HUES6 (cell line): ENCODE measurements around the gene OVCA2.

Experiments used
- H3K27ac ChIP-seq: 2 replicates; pipeline ENCODE4 v1.7.0; 2013; ENCODE audit warnings: low read depth, mild to moderate bottlenecking, low read length, inconsistent platforms
- H3K27me3 ChIP-seq: 2 replicates; pipeline ENCODE4 v1.6.1; 2013; ENCODE audit warnings: low read length; ENCODE audit not compliant: control insufficient read depth, insufficient read depth
- H3K36me3 ChIP-seq: 2 replicates; pipeline ENCODE4 v1.6.1; 2013; ENCODE audit warnings: low read length; ENCODE audit not compliant: control insufficient read depth, insufficient read depth
- H3K4me1 ChIP-seq: 2 replicates; pipeline ENCODE4 v1.6.1; 2013; ENCODE audit warnings: low read length; ENCODE audit not compliant: control insufficient read depth, insufficient read depth
- H3K4me3 ChIP-seq: 2 replicates; pipeline ENCODE4 v1.5.1; 2013; ENCODE audit warnings: low read depth, low read length
- H3K9ac ChIP-seq: one replicate; pipeline ENCODE4 v1.6.1; 2013; ENCODE audit warnings: mild to moderate bottlenecking, low read length
- H3K9me3 ChIP-seq: 2 replicates; pipeline ENCODE4 v1.6.1; 2013; ENCODE audit warnings: low read depth, low read length; ENCODE audit not compliant: control insufficient read depth, insufficient read depth

The OVCA2 gene

GRCh38 chr17:2025622-2026309 lies 16.1 kb upstream of the OVCA2 start:
- Histone ChIP-seq H3K9ac (no peak overlapping the region), H3K9me3 (no peaks in the 10 kb centered on the region), H3K36me3 (no peaks in the 10 kb centered on the region), H3K4me3 (peak overlapping the region; percentile 58), H3K4me1 (peaks cover 9% of the 10 kb centered on the region; the same call in 1 of the 2 replicates), H3K27me3 (peaks cover 88% of the 10 kb centered on the region), H3K27ac (no peak overlapping the region)

GRCh38 chr17:2027528-2028233 lies 14.1 kb upstream of the OVCA2 start:
- Histone ChIP-seq H3K36me3 (no peaks in the 10 kb centered on the region), H3K9me3 (no peaks in the 10 kb centered on the region), H3K4me1 (peaks cover 11% of the 10 kb centered on the region; the same call in 1 of the 2 replicates), H3K27ac (no peak overlapping the region), H3K4me3 (no peak overlapping the region), H3K27me3 (peaks cover 71% of the 10 kb centered on the region), H3K9ac (no peak overlapping the region)

GRCh38 chr17:2028234-2028614 lies 13.6 kb upstream of the OVCA2 start:
- Histone ChIP-seq H3K36me3 (no peaks in the 10 kb centered on the region), H3K27me3 (peaks cover 66% of the 10 kb centered on the region), H3K4me3 (no peak overlapping the region), H3K9me3 (no peaks in the 10 kb centered on the region), H3K9ac (no peak overlapping the region), H3K4me1 (peaks cover 9% of the 10 kb centered on the region; the same call in 1 of the 2 replicates), H3K27ac (no peak overlapping the region)

GRCh38 chr17:2028737-2029136 lies 13.1 kb upstream of the OVCA2 start:
- Histone ChIP-seq H3K4me1 (peaks cover 8% of the 10 kb centered on the region; the same call in 1 of the 2 replicates), H3K27ac (no peak overlapping the region), H3K27me3 (peaks cover 61% of the 10 kb centered on the region)

GRCh38 chr17:2029911-2030778 lies 11.7 kb upstream of the OVCA2 start, which contains the start of gene DPH1:
TSS of gene DPH1 (plus strand) at chr17:2030153. CDS start at chr17:2030170, 17 bp downstream.
- Histone ChIP-seq H3K4me3 (peak within 1 kb of the TSS; percentile 94), H3K4me1 (peaks cover 9% of the 10 kb centered on the region; the same call in 1 of the 2 replicates), H3K27me3 (peaks cover 47% of the 10 kb centered on the region), H3K36me3 (no peaks in the 10 kb centered on the region), H3K27ac (no peak within 1 kb of the TSS), H3K9me3 (no peaks in the 10 kb centered on the region), H3K9ac (peak within 1 kb of the TSS; percentile 71)

More at GRCh38 chr17:2028737-2029136, 13.1 kb upstream of the OVCA2 start:
- no peaks in the 10 kb centered on the region for H3K9me3 ChIP-seq
- no peaks in the 10 kb centered on the region for H3K36me3 ChIP-seq
- no peak overlapping the region for H3K4me3 ChIP-seq
- H3K9ac ChIP-seq = no peak overlapping the region

GRCh38 chr17:2030779-2031163 lies 11.1 kb upstream of the OVCA2 start:
- H3K27me3 ChIP-seq = peaks cover 40% of the 10 kb centered on the region
- H3K4me1 ChIP-seq = peaks cover 9% of the 10 kb centered on the region; the same call in 1 of the 2 replicates
- H3K27ac ChIP-seq = no peak overlapping the region
- peaks cover under 1% of the 10 kb centered on the region; the same call in 1 of the 2 replicates for H3K36me3 ChIP-seq
- H3K9ac ChIP-seq = no peak overlapping the region
- peak overlapping the region; percentile 94 for H3K4me3 ChIP-seq
- no peaks in the 10 kb centered on the region for H3K9me3 ChIP-seq

GRCh38 chr17:2033153-2033552 lies 8.7 kb upstream of the OVCA2 start:
- Histone ChIP-seq H3K27ac (no peak overlapping the region), H3K36me3 (peaks cover 17% of the 10 kb centered on the region), H3K4me3 (no peak overlapping the region)

GRCh38 chr17:2034157-2034556 lies 7.7 kb upstream of the OVCA2 start:
- peaks cover 6% of the 10 kb centered on the region for H3K27me3 ChIP-seq
- no peak overlapping the region for H3K9ac ChIP-seq
- no peak overlapping the region for H3K4me3 ChIP-seq
- H3K36me3 ChIP-seq = peaks cover 17% of the 10 kb centered on the region
- no peaks in the 10 kb centered on the region for H3K9me3 ChIP-seq
- peaks cover 9% of the 10 kb centered on the region; the same call in 1 of the 2 replicates for H3K4me1 ChIP-seq
- no peak overlapping the region for H3K27ac ChIP-seq

More at GRCh38 chr17:2033153-2033552, 8.7 kb upstream of the OVCA2 start:
- Histone ChIP-seq H3K27me3 (peaks cover 16% of the 10 kb centered on the region), H3K9me3 (no peaks in the 10 kb centered on the region), H3K9ac (no peak overlapping the region), H3K4me1 (peaks cover 9% of the 10 kb centered on the region; the same call in 1 of the 2 replicates)

GRCh38 chr17:2034806-2035540 lies 6.8 kb upstream of the OVCA2 start:
- Histone ChIP-seq H3K36me3 (peaks cover 20% of the 10 kb centered on the region), H3K9me3 (no peaks in the 10 kb centered on the region), H3K27me3 (no peaks in the 10 kb centered on the region), H3K27ac (no peak overlapping the region), H3K4me1 (peaks cover 9% of the 10 kb centered on the region; the same call in 1 of the 2 replicates), H3K9ac (no peak overlapping the region), H3K4me3 (no peak overlapping the region)
